Stimulated activated CD4-positive, alpha-beta T cell treated with anti-CD3 and anti-CD28 coated beads, Interleukin-12 subunit alpha, Interleukin-12 subunit beta, amount 100 ng/mL, for 48 hours (primary cell): Measurements from ENCODE around the gene RAD51AP1.
"Not testable (repeated sequence)": the region's sequence is repeated elsewhere in the genome, so short reads cannot be mapped to it uniquely, and the experiment has no call there.

ENCODE experiments used
- DNase-seq, 3 donors: peaks; one replicate each; pipeline ENCODE4 v3.0.0-alpha.2; 2020; ENCODE audit warnings: low read depth in 2 of 3, low spot score in 1 of 3

Gene RAD51AP1

GRCh38 chr12:4538207-4539160, at the start of gene RAD51AP1:
TSS of gene RAD51AP1 (plus strand) at chr12:4538890. CDS start at chr12:4538940, 50 bp downstream.
- peak; percentile 88 to 94 (median 91) for DNase-seq

GRCh38 chr12:4489556-4489955, 49.1 kb upstream of the RAD51AP1 start:
- no peak for DNase-seq

DNA sequence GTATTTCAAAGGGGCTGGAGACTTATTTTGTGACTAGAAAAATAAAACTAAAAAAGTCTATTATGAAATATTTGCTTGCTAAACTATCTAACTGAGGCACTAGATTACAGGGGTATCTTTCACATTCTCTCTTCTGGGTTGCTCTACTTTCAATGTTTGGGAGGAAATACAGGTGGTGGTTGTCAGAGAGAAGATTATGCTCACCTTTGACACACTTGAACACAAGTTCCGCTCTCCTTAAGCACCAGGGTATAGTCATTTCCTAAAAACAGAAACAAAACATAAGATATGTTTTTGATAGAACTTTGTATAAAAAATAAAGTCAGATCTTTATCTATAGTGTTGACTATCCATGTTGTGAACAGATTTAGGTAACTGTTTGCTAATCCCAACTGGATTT, 47.7 kb upstream of the RAD51AP1 start:
- no peak for DNase-seq

GRCh38 chr12:4496145-4496838, 42.4 kb upstream of the RAD51AP1 start:
- DNase-seq, result no peak

DNA sequence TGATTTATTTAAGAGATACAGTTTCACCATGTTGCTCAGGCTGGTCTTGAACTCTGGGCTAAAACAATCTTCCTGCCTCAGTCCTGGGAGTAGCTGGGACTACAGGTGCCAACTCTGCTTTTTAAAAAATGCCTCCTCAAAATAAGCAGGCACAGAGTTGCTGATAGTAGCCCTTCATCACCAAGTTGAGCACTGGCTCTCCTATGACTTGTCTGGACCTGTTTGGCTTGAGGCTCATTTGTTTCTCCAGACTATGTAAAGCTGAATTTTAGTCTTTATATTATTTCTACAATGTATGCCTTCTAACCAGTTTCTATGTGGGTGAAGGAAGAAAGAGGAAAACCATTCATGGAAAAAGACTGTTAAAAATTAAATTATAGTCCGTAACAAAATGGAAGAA, 39.5 kb upstream of the RAD51AP1 start:
- no peak for DNase-seq

DNA sequence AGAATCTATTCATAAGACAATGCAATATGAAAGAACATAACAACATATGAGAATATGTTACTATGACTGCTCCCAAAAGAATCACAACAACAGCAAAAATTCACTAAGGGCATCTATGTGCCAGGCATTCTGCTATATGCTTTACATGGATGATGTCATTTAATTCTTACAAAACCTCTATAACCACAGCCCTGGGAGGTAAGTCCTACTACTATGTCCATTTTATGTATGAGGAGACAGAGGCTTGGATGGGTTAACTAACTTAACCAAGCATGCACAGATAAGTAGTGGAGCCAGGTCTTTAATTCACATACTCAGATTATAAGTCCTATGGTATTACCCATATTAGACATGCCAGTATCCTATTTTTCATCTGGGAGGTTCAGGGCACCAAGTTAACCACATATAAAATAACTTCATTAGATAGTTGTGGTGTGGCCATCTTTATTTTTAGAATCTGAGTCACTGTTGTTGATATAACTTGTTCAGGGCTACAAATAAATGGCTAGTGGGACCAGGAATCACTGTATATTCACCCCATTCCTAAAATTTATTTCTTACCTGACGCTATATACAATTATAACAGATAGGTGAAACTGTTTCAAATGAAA, 33.2 kb upstream of the RAD51AP1 start:
- DNase-seq, result no peak

DNA sequence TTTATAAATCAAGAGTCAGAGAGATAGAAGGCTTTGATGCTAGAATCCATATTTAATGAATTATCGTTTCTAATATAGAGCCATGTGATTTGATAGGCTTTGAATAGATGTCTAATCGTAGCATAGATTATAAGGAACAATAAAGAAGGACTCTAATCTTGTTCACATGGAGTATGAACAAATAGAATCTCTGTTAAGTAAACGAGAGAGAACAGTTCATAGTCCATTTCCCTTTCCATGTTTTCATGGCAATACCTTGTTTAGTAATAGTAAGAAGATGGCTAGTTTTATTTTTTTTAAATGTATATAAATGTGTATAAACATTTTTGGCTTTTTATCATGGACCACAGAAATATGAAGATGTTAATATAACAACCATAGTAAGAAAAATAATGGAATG, 32.3 kb upstream of the RAD51AP1 start:
- DNase-seq, result no peak

GRCh38 chr12:4506870-4507269, 31.8 kb upstream of the RAD51AP1 start:
- peak in 1 of 3 donors; percentile 17 for DNase-seq

GRCh38 chr12:4508503-4508902, 30.2 kb upstream of the RAD51AP1 start:
- not testable (repeated sequence) for DNase-seq

DNA sequence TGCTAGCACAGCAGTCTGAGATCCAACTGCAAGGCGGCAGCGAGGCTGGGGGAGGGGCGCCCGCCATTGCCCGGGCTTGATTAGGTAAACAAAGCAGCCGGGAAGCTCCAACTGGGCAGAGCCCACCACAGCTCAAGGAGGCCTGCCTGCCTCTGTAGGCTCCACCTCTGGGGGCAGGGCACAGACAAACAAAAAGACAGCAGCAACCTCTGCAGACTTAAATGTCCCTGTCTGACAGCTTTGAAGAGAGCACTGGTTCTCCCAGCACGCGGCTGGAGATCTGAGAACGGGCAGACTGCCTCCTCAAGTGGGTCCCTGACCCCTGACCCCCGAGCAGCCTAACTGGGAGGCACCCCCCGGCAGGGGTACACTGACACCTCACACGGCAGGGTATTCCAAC, 29.4 kb upstream of the RAD51AP1 start:
- not testable (repeated sequence) for DNase-seq

DNA sequence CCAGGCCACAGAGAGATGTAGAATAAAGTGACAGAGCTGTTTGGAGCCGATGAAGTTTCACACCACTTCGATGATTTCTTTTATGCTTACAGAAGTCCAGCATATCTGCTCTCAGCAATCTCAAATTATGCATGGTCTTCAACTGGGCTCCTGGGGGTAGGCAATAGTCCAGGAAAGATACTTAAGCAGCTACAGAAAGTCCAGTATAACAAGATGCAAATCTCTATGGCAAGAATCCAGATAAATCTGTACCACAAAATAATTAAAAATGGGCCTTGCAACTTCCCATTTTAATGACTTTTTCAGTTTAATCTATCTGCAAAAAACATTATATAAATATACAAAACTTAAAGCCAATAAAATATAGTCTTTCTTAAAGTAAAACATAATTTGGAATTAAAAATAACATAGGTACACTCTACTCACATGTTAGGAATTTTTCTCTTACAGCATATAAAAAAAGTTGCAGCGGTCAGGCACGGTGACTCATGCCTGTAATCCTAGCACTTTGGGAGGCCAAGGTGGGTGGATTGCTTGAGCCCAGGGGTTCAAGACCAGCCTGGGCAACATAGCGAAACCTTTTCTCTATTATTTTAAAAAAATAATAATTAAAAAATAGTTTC, 20.5 kb upstream of the RAD51AP1 start:
- no peak for DNase-seq

DNA sequence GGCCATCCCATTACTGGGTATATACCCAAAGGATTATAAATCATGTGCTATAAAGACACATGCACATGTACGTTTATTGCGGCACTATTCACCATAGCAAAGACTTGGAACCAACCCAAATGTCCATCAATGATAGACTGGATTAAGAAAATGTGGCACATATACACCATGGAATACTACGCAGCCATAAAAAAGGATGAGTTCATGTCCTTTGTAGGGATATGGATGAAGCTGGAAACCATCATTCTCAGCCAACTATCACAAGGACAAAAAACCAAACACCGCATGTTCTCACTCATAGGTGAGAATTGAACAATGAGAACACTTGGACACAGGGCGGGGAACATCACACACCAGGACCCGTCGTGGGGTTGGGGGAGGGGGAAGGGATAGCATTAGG, 15.2 kb upstream of the RAD51AP1 start:
- DNase-seq, result not testable (repeated sequence)

- DNase-seq, result no peak
Observed at GRCh38 chr12:4526923-4527546, 11.7 kb upstream of the RAD51AP1 start.

- DNase-seq, result no peak
Observed at GRCh38 chr12:4530160-4530559, 8.5 kb upstream of the RAD51AP1 start.

- DNase-seq, result no peak
Observed at GRCh38 chr12:4530982-4531586, 7.6 kb upstream of the RAD51AP1 start.

DNA sequence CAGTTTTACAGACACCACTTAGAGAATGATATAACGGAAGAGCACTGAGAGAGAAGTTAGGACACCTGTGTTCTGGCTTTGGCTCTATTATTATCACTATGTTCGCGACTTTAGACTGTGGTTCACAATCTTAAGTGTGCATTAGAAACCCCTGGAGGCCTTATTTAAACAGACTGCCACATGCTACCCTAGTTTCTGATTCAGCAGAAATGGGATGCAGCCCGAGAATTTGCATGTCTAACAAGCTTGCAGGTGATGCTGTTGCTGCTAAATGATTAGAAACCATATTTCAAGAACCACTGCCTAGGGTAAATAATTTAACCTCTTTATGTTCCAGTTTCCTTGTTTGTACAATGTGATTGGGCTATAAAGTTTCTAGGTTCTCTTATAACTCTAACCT, 3.6 kb upstream of the RAD51AP1 start:
- no peak for DNase-seq

GRCh38 chr12:4535871-4536270, 2.8 kb upstream of the RAD51AP1 start:
- no peak for DNase-seq

GRCh38 chr12:4539167-4539870, 629 bp downstream of the RAD51AP1 start:
- no peak for DNase-seq

DNA sequence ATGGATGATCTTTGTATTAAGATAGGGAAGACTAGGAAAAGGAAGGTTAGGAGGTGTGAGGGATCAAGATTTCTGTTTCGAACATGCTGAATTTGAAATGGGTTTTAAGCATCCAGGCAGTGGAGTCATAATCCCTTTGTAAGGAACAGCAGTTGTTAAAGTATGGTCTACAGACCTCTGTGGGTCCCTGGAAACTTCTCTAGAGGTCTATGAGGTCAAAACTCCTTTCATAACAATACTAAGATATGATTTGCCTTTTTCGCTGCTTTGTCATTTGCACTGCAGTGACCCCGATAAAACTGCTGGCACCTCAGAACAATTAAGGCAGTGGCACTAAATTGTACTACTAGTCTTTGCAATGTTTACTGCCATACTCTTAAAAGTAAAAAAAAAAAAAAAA, 1.5 kb downstream of the RAD51AP1 start:
- no peak for DNase-seq

DNA sequence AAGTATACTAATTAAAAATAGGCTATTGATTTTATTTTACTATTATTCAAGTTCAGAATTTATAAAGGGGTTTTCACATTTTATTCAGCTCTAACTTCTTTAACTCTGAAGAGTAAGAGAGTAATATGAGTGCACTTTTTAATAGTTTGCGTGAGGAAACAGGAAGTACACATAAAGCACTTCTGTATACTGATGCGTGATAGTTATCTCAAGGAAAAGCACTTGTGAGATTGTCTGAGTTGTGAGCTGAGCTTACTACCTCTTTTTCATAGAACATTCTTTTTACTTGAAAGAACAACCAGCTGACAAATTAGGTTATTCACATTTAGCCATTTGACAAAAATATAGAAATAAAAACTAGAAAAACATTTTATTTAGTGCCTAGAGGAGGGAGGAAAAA, 1.9 kb downstream of the RAD51AP1 start:
- no peak for DNase-seq
